T-cell (primary cell): ENCODE measurements around the gene RB1. TPM values are rescaled to one million over a fixed set of nuclear protein-coding genes. Genes with fewer than 3 reads are reported as not detected.
A peak's percentile ranks its signal among the peaks of the same experiment; 100 is the strongest.

Experiments used
- ATAC-seq, 4 experiments: fragments of 200-7000 bp in 3 of 4; fragments of 150-1000 bp in 1 of 4; cut with Tn5 transposase; replicated peaks in 1 of 4; 1 replicate in 3 of 4; 2 replicates in 1 of 4; pipeline ENCODE4 v1.10.0; 2021; ENCODE audit warnings: moderate library complexity in 3 of 4, mild to moderate bottlenecking in 2 of 4, moderate number of reproducible peaks in 1 of 4
- CTCF ChIA-PET, 2 donors: fragments of 300-600 bp; sonication (Branson Sonifier 250); formaldehyde crosslinking; loops; one replicate each; lab custom pipeline; 2022; ENCODE audit warnings: antibody characterized with exemption in 2 of 2; lab: Charles Lee
- POLR2A ChIA-PET, 2 donors: fragments of 300-600 bp; sonication (Branson Sonifier 250); formaldehyde crosslinking; loops; one replicate each; lab custom pipeline; 2022; ENCODE audit warnings: antibody characterized with exemption in 2 of 2; lab: Charles Lee
- DNase-seq, 35 experiments: peaks; one replicate each; pipeline versions ENCODE4 v3.0.0 to v3.0.0-alpha.2; 2013 to 2023
- H3K27ac ChIP-seq: one replicate; pipeline ENCODE4 v1.5.1; 2013; ENCODE audit warnings: low read length
- H3K27me3 ChIP-seq, 2 experiments: replicated peaks in 1 of 2; 1 replicate in 1 of 2; 2 replicates in 1 of 2; pipeline versions ENCODE4 v1.6.1 to v1.7.0; 2013; ENCODE audit warnings: low read length in 1 of 2, mixed read lengths in 1 of 2; ENCODE audit not compliant: control insufficient read depth in 2 of 2, insufficient read depth in 2 of 2; ENCODE audit errors: extremely low read depth in 1 of 2
- H3K36me3 ChIP-seq, 2 donors: 1 replicate in 1 of 2; 2 replicates in 1 of 2; pipeline versions ENCODE4 v1.6.1 to v1.7.0; 2013; ENCODE audit warnings: low read length in 1 of 2; ENCODE audit not compliant: control insufficient read depth in 2 of 2, insufficient read depth in 1 of 2; ENCODE audit errors: extremely low read depth in 1 of 2
- H3K4me1 ChIP-seq, 2 experiments: 1 replicate in 1 of 2; 2 replicates in 1 of 2; pipeline versions ENCODE4 v1.6.1 to v1.7.0; 2013; ENCODE audit warnings: low read length in 2 of 2, mixed read lengths in 1 of 2; ENCODE audit not compliant: insufficient read depth in 2 of 2, control insufficient read depth in 1 of 2; ENCODE audit errors: extremely low read depth in 1 of 2
- H3K4me3 ChIP-seq, 2 donors: 1 replicate in 1 of 2; 2 replicates in 1 of 2; pipeline versions ENCODE4 v1.5.1 to v1.7.0; 2013; ENCODE audit warnings: mild to moderate bottlenecking in 2 of 2, low read length in 1 of 2, moderate library complexity in 1 of 2; ENCODE audit not compliant: control insufficient read depth in 1 of 2; ENCODE audit errors: extremely low read depth in 1 of 2
- H3K9me3 ChIP-seq: 2 replicates; pipeline ENCODE4 v1.7.0; 2013
- H3K27ac Mint-ChIP-seq, 2 donors: one replicate each; pipeline ENCODE4 v1.8.0; 2020 to 2021; ENCODE audit warnings: mild to moderate bottlenecking in 2 of 2, mixed read lengths in 2 of 2
- H3K27me3 Mint-ChIP-seq, 2 donors: one replicate each; pipeline ENCODE4 v1.8.0; 2021 to 2022; ENCODE audit warnings: mixed read lengths in 2 of 2
- H3K36me3 Mint-ChIP-seq: one replicate; pipeline ENCODE4 v1.8.0; 2021; ENCODE audit warnings: mixed read lengths
- H3K4me1 Mint-ChIP-seq, 3 donors: one replicate each; pipeline ENCODE4 v1.8.0; 2020 to 2022; ENCODE audit warnings: mixed read lengths in 3 of 3, mild to moderate bottlenecking in 1 of 3
- H3K4me3 Mint-ChIP-seq, 3 donors: one replicate each; pipeline ENCODE4 v1.8.0; 2020 to 2022; ENCODE audit warnings: mild to moderate bottlenecking in 3 of 3, mixed read lengths in 3 of 3, moderate library complexity in 3 of 3
- H3K9me3 Mint-ChIP-seq, 3 donors: one replicate each; pipeline ENCODE4 v1.8.0; 2020 to 2022; ENCODE audit warnings: mixed read lengths in 3 of 3
- WGBS: methylation state at CpG from one replicate; pipeline ENCODE4 v1.1.5; 2013; ENCODE audit warnings: missing lambda C conversion rate; ENCODE audit not compliant: insufficient coverage; 5-methylcytosine and 5-hydroxymethylcytosine counted together
- total RNA-seq, 35 experiments: library from RNA in 6 of 35; stranded (reverse) in 6 of 35; fragments of 120-200 nt in 1 of 35; gene quantifications; one replicate each; pipeline versions ENCODE4 v1.2.1 to v1.2.4 and lab custom pipeline; 2013 to 2026

RB1 gene
- total RNA-seq, 5 donors from 2014 or later (not counting 1 experiment from before 2014, with no cell fraction given) = 17.8 to 26.6 (median 24.0) TPM

DNA sequence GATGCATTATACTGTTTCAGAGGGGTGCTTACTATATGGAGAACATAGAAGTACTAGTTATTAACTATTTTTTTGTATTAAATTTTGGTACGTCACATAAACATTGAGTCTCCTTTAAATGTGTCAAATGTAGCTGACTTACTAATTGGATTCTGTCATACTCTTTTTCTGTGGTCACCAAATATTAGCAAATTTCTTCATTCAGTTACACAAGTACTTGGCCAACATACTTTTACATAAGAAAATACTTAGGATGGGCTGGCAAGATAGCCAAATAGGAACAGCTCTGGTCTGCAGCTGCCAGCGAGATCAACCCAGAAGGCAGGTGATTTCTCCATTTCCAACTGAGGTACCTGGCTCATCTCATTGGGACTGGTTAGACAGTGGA, 90.1 kb downstream of the RB1 start:
- no peak overlapping the region for H3K27ac ChIP-seq
- H3K4me1 ChIP-seq = no peaks in the 10 kb centered on the region
- no peak overlapping the region for H3K4me3 ChIP-seq
- POLR2A ChIA-PET = no interaction called here
- peaks cover 3% of the 10 kb centered on the region for H3K9me3 ChIP-seq
- H3K36me3 ChIP-seq = peaks cover 0 to 11% of the 10 kb centered on the region in 2 donors
- Mint-ChIP-seq H3K36me3 (peaks cover 71% of the 10 kb centered on the region), H3K4me1 (peaks cover 1 to 19% (median 4%) of the 10 kb centered on the region in 3 donors), H3K4me3 (no peak overlapping the region), H3K9me3 (peaks cover 0 to 33% (median 0%) of the 10 kb centered on the region in 3 donors), H3K27ac (no peak overlapping the region), H3K27me3 (no peaks in the 10 kb centered on the region)
- H3K27me3 ChIP-seq = no peaks in the 10 kb centered on the region
- DNase-seq = no peak
- no peak for ATAC-seq
- CTCF ChIA-PET = no interaction called here
- 100% methylated on average over 1 of the region's 2 CpGs for WGBS

DNA sequence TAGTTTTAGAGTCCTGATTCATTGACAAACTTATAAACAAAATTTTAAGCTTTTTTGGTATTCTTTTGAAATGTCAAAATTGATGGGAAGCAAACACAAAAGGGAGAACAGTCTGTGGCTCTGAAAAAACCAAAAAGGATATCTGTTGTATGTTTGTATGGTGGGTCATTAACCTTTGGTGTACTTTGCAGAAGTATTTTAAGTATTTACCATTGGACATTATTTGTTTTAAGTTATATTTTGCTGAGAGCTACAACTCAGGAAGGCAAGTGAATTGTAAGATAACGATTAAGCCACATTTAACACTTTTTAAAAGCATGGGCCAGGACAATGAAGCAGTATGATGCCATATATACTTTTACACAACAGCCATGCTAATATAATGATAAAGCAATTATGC, 94.2 kb downstream of the RB1 start:
- Mint-ChIP-seq H3K36me3 (peaks cover 39% of the 10 kb centered on the region), H3K27ac (peak overlapping the region; percentile 39 to 52), H3K27me3 (no peaks in the 10 kb centered on the region), H3K4me1 (peaks cover 29 to 51% (median 32%) of the 10 kb centered on the region in 3 donors), H3K4me3 (no peak overlapping the region), H3K9me3 (peaks cover 0 to 21% (median 0%) of the 10 kb centered on the region in 3 donors)
- CTCF ChIA-PET = interaction anchor here in 1 of 2 donors (0.6 to 1.4 kb wide), 8 partner anchors 22 to 371 kb away, joined by 3 to 8 read pairs (median 5); no protein-coding TSS in a partner anchor
- H3K4me1 ChIP-seq = peaks cover 8 to 12% of the 10 kb centered on the region in 2 experiments
- H3K27me3 ChIP-seq = no peaks in the 10 kb centered on the region
- ATAC-seq (no peak), DNase-seq (no peak)
- no CpG with 5 or more reads among the region's 1 CpG for WGBS
- H3K4me3 ChIP-seq = no peak overlapping the region
- POLR2A ChIA-PET = interaction anchor here (0.6 to 1.3 kb wide), 2 partner anchors 88 to 128 kb away, joined by 3 read pairs; no protein-coding TSS in a partner anchor
- peaks cover 0 to 8% of the 10 kb centered on the region in 2 donors for H3K36me3 ChIP-seq
- H3K27ac ChIP-seq = no peak overlapping the region
- H3K9me3 ChIP-seq = peaks cover 3% of the 10 kb centered on the region

DNA sequence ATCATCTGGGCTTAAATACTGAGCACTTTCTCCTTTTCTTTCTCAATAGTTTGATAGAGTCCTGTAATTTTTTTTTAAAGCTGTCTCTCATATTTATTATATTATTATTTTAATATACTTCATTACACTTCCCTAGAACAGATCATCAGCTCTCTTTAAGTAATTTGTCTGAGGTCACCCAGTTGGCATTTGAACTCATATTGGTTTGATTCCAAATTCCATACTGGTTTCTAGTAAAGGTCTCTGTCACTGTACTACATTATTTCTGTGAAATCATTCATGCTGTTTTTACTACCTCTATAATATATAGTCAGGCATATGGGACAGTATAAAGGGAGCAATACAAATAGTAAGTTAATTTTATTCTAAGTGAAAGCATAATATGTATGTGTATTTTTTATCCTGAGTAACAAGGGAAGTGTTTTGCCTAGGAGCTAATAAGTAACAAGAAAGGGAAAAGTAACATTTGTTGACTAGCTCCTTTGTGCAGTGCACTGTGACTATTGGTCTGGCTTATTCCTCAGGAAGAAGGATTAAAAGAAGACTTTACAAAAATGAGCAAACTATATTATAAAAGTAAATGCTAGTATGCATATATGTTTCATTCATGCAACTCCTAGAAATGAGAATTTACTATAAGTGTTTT, 95.0 kb downstream of the RB1 start:
- Mint-ChIP-seq H3K27ac (peak overlapping the region; percentile 68 to 70), H3K4me1 (peaks cover 37 to 58% (median 39%) of the 10 kb centered on the region in 3 donors), H3K27me3 (no peaks in the 10 kb centered on the region), H3K9me3 (peaks cover 0 to 14% (median 0%) of the 10 kb centered on the region in 3 donors), H3K4me3 (no peak overlapping the region), H3K36me3 (peaks cover 31% of the 10 kb centered on the region)
- H3K4me1 ChIP-seq = peaks cover 14 to 20% of the 10 kb centered on the region in 2 experiments
- H3K4me3 ChIP-seq = no peak overlapping the region
- ATAC-seq = no peak
- ChIA-PET CTCF (interaction anchor here (0.6 to 1.7 kb wide), 11 partner anchors 23 to 370 kb away, joined by 3 to 12 read pairs (median 5); no protein-coding TSS in a partner anchor), POLR2A (interaction anchor here (0.5 to 1.3 kb wide), 2 partner anchors 87 to 224 kb away, joined by 3 to 5 read pairs; no protein-coding TSS in a partner anchor)
- H3K36me3 ChIP-seq = peaks cover 0 to 2% of the 10 kb centered on the region in 2 donors
- H3K9me3 ChIP-seq = no peaks in the 10 kb centered on the region
- H3K27ac ChIP-seq = peak overlapping the region; percentile 6
- no peaks in the 10 kb centered on the region for H3K27me3 ChIP-seq
- DNase-seq = no peak

DNA sequence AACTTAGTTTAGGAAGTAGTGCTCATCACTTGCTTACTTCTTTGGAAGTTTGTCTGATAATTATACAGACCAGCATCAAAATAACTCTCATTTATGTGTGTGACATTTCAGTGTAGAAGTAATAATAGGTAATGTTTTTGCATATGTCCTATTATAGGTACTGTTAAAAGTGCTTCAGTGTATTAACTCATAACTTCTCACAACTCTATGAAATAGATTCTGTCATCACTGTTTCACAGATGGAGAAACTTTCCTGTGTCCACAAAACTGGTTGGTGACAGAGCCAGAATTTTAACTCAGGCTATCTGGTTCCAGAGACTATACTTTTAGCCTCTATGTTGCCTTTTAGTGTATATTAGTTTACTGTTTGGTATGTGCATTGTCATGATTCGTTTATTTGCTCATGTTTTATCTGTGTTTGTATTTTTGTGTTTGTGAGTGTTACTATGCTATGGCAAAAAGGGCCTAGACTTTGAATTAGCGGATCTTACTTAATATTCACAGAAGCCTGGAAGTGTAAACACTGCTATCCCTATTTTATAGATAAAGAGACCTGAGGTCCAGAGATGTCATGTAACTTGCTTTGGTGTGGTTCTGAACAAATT, 96.6 kb downstream of the RB1 start:
- H3K27me3 Mint-ChIP-seq = no peaks in the 10 kb centered on the region
- no peak overlapping the region for H3K4me3 ChIP-seq
- H3K27ac Mint-ChIP-seq = peak overlapping the region; percentile 70 to 89
- H3K36me3 Mint-ChIP-seq = peaks cover 17% of the 10 kb centered on the region
- no peak for ATAC-seq
- ChIA-PET CTCF (interaction anchor here (1.1 to 2.9 kb wide), 4 partner anchors 67 to 181 kb away, joined by 3 to 29 read pairs (median 14); no protein-coding TSS in a partner anchor), POLR2A (interaction anchor here in 1 of 2 donors (1.9 kb wide), 1 partner anchor 132 kb away, joined by 7 read pairs; the partner anchor contains the start of gene RCBTB2)
- H3K9me3 ChIP-seq = no peaks in the 10 kb centered on the region
- peaks cover 51 to 70% (median 55%) of the 10 kb centered on the region in 3 donors for H3K4me1 Mint-ChIP-seq
- H3K9me3 Mint-ChIP-seq = peaks cover 0 to 14% (median 0%) of the 10 kb centered on the region in 3 donors
- no peak for DNase-seq
- no peaks in the 10 kb centered on the region for H3K36me3 ChIP-seq
- no peak overlapping the region for H3K4me3 Mint-ChIP-seq
- H3K4me1 ChIP-seq = peaks cover 20 to 23% of the 10 kb centered on the region in 2 experiments
- no peaks in the 10 kb centered on the region for H3K27me3 ChIP-seq
- WGBS = no CpG with 5 or more reads among the region's 2 CpGs
- peak overlapping the region; percentile 76 for H3K27ac ChIP-seq

DNA sequence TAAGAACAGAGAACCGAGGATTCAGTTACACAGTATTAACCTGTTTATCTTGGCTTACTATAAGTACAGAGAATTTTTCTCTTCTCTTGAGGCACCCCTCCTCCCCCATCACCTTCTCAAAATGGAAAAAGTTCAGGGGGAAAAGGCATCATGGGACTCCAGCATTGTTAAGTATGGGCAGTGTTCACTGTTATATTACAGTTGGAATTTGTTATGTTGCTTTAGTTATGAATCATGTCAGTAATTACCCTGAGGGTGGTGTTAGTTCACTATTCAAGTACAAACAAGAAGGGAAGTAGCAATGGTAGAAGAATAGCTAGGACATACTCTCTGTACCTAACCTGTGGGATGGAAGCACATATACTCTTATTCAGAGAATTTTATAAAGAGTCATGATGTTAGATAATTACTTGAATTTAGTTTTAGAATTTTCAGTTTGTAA, 97.3 kb downstream of the RB1 start:
- Histone ChIP-seq H3K27me3 (no peaks in the 10 kb centered on the region), H3K9me3 (no peaks in the 10 kb centered on the region), H3K4me3 (no peak overlapping the region), H3K27ac (peak overlapping the region; percentile 76), H3K36me3 (no peaks in the 10 kb centered on the region), H3K4me1 (peaks cover 20 to 23% of the 10 kb centered on the region in 2 experiments)
- ATAC-seq (peak; percentile 64 to 76 (median 73)), DNase-seq (peak in 1 of 35 experiments; percentile 47)
- CTCF ChIA-PET = interaction anchor here (0.8 to 2.9 kb wide), 6 partner anchors 66 to 181 kb away, joined by 3 to 29 read pairs (median 7); no protein-coding TSS in a partner anchor
- H3K4me1 Mint-ChIP-seq = peaks cover 56 to 77% (median 62%) of the 10 kb centered on the region in 3 donors
- no peaks in the 10 kb centered on the region for H3K27me3 Mint-ChIP-seq
- H3K9me3 Mint-ChIP-seq = peaks cover 0 to 8% (median 0%) of the 10 kb centered on the region in 3 donors
- no CpG with 5 or more reads among the region's 1 CpG for WGBS
- H3K27ac Mint-ChIP-seq = peak overlapping the region; percentile 70 to 89
- peak overlapping the region; percentile 34 to 49 (median 40) for H3K4me3 Mint-ChIP-seq
- peaks cover 11% of the 10 kb centered on the region for H3K36me3 Mint-ChIP-seq
- POLR2A ChIA-PET = interaction anchor here in 1 of 2 donors (0.6 to 1.9 kb wide), 5 partner anchors 15 to 313 kb away, joined by 3 to 7 read pairs (median 3); partner anchors contain the start of gene RCBTB2

DNA sequence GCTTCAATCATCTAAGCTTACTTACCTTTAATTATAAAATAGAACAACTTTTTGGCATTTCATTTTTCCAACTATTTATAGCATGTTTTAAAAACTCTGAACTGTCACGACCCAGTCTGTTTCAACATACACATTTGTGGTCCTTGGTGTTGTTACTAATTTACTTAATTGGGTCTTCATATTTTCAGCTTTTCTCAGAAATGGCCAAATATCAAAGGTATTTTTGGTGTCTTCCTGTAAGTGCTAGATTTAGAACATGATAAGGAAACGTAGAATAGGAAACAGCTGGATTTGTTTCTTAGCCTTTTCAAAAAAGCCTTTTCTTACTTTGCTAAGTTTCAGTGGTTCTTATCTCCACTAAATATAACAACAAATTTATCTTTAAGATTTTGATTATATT, 97.9 kb downstream of the RB1 start:
- ATAC-seq = peak in 2 of 4 experiments; percentile 8 to 26
- Mint-ChIP-seq H3K36me3 (peaks cover 13% of the 10 kb centered on the region), H3K9me3 (peaks cover 0 to 3% (median 0%) of the 10 kb centered on the region in 3 donors), H3K27ac (peak overlapping the region; percentile 70 to 89), H3K4me3 (peak overlapping the region in 1 of 3 donors; percentile 11), H3K27me3 (no peaks in the 10 kb centered on the region), H3K4me1 (peaks cover 61 to 83% (median 68%) of the 10 kb centered on the region in 3 donors)
- CTCF ChIA-PET = interaction anchor here (0.6 to 2.9 kb wide), 8 partner anchors 67 to 1637 kb away, joined by 3 to 29 read pairs (median 4); no protein-coding TSS in a partner anchor
- H3K9me3 ChIP-seq = no peaks in the 10 kb centered on the region
- H3K27me3 ChIP-seq = no peaks in the 10 kb centered on the region
- peaks cover 20 to 23% of the 10 kb centered on the region in 2 experiments for H3K4me1 ChIP-seq
- POLR2A ChIA-PET = interaction anchor here in 1 of 2 donors (0.6 to 1.9 kb wide), 5 partner anchors 14 to 313 kb away, joined by 3 to 7 read pairs (median 3); partner anchors contain the start of gene RCBTB2
- H3K27ac ChIP-seq = peak overlapping the region; percentile 76
- no peak overlapping the region for H3K4me3 ChIP-seq
- no peaks in the 10 kb centered on the region for H3K36me3 ChIP-seq
- no CpG with 5 or more reads among the region's 2 CpGs for WGBS
- DNase-seq = no peak
